TTC549 (cell line): ENCODE measurements around the gene NDST1.
"Not testable (repeated sequence)": the region's sequence is repeated elsewhere in the genome, so short reads cannot be mapped to it uniquely, and the experiment has no call there.

Experiments
- FAIRE-seq: peaks from 2 replicates; lab custom pipeline; 2012; peaks lifted over from hg19 to GRCh38; lab: Jason Lieb, UNC

The NDST1 gene

DNA sequence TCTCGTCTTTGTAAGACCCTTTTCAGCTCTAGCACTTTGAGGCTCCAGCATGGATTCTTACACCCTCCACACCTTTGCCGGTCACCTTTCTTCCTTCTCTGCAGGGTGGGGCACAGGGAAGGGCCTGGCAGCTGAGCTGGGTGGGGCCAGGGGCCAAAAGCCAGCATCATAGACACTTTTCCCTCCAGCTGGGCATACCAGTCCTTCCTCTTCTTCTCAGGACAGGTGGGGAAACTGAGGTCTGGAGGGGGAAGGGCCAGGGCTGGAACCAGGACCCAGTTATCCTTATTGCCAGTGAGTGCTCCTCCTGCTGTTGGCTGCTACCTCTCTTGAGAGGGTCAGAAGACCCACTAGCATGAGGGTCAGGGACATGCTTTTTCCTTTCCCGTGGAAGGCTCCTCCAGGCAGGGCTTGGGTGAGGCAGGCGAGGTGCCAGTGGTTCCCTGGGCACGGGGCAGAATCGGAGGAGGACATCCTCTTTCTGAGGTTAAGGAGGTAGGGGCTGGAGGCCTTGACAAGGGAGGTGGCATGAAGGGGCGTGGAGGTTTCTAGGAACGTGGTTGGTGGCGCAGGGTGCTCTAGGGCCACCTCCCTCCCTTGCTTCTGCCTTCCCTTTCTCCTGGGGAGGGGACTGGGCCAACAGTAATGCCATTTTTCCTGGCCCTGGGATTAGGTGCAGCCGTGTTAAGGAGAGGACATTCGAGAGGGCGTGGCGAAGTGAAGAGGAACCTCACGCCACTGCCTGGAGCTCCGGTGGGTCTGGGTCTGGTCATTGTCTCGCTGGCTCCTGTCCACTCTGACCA is at the start of gene NDST1:
NDST1 (plus strand) TSS at position 658 of the 803 bp plus-strand sequence. CDS start 13,124 bp downstream, outside the sequence.
- FAIRE-seq, result no peak

DNA sequence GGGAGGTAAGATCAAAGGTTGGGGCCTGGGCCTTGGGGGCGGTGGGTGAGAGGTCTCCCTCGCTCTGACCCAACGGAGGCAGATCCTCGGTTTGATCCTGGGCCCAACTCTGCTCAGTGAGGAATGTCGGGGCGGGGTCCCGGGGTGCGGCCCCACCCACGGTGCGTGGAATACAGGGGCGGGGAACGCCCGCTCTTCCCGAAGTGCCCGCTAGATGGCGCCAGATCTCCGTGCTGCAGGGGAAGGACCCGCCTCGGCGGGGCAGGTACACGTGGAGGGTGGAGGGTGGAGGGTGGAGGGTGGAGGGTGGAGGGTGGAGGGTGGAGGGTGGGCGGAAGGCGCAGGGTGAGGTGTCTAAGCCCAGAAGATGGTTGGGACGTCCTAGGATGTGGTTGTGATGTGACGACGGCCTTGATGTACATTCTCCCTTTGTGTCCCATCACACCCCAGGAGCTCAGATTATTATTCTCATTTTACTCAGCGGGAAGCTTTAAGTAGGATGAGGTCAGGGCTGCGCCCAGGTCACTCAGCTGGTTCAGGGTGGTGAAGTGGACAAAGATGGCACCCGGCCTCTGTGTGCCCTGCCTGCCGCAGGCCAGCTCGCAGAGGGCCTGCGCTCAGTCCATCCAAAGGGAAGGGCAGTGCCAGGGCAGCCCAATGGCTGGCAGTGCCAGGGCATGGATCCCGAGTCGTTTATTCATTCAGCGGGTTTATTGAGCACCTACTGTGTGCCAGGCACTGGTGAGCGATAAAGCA is 49.0 kb upstream of the NDST1 start:
- FAIRE-seq, result no peak

DNA sequence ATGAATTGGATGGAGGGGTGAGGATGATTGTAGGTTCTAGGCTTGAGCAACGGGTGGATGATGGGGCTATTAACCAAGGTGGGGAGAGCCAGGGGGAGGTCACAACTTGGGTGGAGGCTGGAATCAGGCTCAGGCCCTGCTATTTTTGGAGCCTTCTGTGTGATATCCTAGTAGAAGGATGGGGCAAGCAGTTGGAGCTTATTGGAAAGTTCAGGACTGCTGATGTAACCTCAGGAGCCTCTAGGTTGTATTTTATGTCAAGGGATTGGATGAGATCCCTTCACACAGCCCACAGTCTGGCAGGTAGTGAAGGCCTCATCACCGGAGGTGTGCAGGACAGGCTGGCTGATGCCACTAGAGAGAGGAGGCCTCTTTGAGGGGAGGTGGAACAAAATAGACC is 47.1 kb upstream of the NDST1 start:
- FAIRE-seq, result no peak

DNA sequence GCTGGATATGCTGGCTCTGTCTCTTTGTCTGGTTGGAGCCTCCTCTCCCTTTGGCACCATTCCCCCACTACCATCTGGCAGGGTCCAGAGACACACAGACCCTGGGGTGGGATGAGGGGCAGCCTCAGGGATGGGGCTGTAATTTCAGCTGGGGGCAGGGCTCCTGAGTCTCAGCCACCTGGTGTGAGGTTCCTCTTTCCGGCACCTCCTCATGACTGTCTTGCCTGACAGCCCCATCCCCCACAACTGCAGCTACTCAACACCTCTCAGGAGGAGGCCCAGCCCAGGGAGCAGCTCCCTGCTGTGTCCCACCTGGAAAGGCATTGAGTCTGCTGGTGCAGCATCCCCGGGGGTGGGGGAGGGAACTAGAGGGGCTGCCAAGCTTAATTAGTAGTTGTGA is 46.7 kb upstream of the NDST1 start:
- FAIRE-seq, result no peak

DNA sequence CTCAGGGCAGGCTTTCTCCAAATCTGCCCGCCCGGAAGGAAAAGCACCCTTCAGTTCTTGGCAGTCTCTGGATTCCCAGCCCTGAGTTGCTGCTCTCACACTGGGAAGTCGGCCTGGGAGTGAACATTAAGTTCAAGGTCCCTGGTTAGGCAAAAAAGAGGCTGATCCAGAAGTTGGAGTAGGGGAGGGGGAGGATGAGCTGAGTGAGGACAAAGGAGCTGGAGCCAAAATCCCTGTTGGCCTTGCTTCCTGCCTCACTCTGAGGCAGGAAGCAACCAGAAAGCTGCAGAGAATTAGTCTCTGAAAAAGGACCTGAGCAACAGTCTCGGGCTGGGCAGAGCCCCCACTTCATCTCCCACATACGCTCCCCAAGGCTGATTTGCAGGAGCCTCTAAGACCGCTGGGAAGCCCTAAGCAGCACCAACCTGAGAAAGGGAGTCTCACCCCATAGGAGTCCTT is 43.3 kb upstream of the NDST1 start:
- no peak for FAIRE-seq

DNA sequence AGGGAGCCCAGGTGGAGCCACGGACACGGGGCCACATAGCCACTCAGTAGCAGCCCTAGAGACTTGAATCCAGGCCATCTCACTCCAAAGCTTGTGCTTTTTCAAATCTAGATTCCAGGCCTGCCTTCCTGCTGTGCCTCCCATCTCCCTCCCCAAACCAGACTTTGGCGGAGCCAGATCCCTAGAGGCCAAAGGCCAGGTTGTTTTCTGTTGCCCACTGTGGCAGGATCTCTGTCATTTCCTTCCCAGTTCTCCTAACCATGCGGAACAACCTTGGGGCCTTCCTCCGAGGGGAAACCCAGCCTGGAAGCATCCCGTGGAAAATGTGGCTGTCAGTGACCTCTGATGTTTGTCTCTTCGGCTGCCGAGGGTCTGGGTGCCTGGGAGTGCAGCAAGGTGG is 42.0 kb upstream of the NDST1 start:
- FAIRE-seq, result no peak

DNA sequence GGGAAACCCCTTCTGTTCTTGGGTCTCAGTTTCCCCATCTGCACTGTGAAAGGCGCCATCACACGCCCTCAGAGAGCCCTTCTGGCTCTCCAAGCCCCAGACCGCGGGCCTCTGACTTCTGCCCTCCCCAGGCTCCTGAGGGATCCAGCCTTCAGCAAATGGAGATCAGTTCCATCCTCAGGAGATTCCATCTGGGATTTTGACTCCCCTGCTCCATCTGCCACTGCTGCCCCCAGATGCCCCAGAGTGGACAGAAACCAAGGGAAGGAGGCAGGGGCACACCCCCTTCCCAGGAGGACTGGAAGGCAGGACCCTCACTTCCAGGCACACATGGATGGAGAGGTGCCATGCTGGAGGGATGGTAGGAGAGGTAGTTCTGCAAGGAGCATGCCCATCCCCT is 39.7 kb upstream of the NDST1 start:
- no peak for FAIRE-seq

DNA sequence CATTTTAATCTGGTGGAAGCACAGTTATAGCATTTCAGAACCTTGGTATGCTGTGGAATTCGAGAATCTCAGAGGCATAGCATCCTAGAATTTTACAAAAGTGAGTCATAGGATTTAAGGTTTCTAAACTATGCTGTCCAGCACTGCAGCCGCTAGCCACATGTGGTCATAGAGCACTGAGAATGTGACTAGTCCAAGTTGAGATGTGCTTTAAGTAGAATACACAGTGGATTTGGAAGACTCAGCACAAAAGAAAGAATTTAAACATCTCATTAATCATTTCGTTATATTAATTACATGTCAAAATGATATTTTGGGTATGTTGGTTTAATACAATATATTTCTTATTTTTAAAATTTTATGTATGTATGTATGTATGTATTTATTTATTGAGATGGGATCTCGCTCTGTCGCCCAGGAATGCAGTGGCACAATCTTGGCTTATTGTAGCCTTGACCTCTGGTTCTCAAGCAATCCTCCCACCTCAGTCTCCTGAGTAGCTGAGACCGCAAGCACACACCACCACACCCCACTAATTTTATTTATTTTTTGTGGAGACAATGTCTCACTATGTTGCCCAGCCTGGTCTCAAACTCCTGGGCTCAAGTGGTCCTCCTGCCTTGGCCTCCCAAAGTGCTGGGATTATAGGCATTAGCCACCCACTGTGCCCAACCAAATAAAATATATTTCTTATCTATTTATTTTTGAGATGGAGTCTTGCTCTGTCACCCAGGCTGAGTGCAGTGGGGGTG is 38.0 kb upstream of the NDST1 start:
- peak; percentile 88 for FAIRE-seq

DNA sequence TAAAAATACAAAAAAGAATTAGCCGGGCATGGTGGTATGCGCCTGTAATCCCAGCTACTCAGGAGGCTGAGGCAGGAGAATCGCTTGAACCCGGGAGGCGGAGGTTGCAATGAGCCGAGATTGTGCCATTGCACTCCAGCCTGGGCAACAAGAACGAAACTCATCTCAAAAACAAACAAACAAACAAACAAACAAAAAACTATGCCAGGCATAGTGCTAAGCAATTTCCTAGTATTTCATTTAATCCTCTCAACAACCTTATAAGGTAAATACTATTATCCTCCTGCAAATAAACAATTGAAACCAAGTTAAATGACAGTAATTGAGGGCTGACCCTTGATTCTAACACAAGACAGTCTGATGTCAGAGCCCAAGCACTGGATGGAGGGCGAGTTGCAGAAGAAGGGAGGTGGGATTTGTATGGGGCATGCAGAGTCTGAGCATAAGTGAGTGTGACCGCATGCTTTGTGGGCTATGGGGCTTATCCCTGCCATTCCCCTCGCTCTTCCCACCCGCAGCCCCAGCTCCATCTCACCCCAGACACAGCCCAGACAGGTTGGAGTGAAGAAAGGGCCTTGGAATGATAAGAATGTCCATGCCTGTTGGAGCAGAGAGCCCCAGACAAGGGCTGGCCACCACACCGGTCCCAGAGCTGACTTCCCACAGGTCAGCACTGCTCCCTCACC is 34.1 kb upstream of the NDST1 start:
- no peak for FAIRE-seq

DNA sequence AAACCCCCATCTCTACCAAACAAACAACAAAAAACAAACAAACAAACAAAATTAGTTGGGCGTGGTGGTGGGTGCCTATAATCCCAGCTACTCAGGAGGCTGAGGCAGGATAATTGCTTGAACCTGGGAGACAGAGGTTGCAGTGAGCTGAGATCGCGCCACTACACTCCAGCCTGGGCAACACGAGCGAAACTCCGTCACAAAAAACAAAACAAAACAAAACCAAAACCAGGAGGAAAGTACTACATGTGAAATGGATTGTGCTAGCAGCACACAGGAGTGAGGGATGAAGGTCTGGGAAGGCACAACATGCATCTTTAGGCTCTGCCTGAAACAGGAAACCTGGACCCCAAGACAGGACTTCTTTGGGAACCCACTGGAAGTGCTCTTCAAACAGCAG is 31.4 kb upstream of the NDST1 start:
- FAIRE-seq, result not testable (repeated sequence)

DNA sequence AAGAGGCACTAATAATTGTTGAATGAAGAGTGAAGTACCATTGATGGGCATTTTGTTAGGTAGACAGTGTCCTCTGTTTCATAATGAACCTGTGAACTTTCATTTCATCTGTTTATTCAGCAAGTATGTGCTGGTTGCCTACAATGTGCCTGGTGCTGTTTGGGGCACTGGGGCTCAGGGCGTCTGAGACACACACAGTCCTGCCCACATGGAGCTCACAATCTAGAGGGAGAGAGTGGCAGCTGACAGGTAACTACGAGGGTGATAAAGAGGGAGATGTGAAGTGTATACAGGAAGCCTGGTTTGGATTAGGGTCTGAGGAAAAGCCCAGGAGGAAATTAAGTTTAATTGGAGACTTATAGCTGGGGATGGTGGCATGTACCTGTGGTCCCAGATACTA is 28.5 kb upstream of the NDST1 start:
- FAIRE-seq, result no peak

DNA sequence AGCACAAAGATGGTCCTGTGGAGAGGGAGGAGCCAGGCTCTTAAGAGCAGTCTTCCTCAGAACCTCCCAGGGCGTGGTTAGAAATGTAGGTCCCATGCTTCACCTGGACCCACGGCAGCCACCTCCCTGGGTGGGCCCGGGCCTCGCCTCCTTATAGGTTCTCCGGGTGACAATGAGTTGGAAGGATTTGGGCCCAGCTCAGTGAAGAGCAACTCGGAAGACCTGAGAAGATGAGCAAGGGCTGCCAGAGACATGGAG is 26.3 kb upstream of the NDST1 start:
- no peak for FAIRE-seq

DNA sequence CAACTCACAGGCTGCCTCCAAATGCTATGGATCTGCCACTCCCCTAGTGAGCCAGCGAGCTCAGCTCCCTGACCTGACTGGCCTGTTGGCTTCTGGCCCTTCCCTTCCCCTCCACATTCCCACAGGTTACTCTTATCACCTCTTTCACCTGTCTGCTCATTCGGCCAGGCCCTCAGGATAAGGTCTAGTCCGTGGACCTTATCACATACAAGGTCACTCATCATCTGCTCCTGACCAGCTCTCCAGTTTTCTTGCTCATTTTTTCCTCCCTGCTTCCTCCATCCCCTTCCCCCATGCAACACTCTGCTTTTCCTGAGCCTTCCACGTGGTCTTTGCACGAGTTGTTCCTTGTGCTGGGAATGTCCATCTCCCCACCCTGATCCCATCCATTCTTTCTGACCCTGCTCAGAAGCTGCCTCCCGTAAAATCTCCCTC is 25.9 kb upstream of the NDST1 start:
- no peak for FAIRE-seq

DNA sequence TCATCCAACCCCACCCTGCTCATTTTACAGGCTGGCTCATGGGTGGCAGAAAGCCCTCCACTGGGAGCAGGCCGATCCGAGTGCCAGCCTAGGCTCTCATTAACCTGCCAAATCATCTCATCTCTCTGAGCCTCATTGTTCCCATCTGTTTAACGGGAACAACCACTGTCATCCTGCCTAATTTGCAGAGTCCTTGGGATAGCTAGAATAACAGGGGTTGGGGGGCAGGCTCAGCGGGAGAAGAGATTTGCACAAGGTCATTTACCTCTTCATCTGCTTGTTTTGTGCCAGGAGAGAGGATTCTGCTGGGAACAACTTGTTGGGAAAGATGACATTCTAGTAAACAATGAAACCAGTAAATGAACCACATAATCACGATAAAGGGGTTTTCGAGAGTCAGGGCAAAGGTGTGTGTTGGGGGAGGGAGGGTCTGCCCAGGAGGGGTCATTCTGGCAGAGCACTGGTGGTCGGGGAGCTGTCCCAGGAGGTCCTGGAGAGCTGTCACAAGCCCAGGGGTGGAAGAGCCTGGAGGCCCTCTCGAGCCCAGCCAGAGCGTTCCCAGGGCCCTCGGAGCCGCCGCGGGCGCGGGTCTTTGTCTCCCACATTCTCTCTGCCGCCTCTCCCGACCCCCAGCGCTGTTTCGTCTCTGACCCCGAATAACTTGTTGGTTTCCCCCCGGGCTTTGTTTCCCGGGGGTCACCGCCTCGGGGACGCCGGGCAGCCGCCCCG is 22.8 kb upstream of the NDST1 start:
- no peak for FAIRE-seq

DNA sequence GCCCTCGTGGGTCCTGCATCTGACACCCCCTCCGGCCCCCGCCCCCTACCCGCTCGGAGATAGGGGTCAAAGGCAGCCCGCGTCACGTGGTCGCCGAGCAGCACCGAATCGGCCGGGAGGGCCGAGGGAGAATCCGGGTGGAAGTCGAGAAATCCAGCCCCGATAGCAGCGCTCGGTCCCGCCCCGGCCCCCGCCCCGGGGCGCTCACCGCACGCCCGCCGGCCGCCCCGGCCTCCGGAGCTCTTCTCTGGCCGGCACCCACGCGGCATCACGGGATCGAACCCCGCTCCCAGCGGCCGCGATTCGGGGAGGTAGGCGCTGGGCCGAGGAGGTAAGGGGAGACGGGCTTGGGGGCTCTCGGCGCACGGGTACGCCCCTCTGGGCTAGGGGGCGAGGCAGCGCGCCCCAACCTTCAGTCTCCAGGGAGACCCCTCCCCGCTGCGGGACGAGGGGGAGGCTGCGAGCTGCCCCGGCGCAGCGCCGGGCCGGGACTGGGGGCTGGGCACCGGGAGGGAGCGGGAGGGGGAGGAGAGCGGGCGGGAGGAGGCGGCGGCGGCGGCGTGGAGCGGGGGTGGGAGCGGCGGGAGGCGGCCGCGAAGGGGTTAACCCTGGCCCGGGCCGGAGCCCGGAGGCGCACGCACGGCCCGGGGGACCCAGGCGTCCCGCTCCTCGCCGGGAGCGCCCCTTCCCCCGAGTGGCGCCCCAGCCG is 22.1 kb upstream of the NDST1 start:
- FAIRE-seq, result no peak

DNA sequence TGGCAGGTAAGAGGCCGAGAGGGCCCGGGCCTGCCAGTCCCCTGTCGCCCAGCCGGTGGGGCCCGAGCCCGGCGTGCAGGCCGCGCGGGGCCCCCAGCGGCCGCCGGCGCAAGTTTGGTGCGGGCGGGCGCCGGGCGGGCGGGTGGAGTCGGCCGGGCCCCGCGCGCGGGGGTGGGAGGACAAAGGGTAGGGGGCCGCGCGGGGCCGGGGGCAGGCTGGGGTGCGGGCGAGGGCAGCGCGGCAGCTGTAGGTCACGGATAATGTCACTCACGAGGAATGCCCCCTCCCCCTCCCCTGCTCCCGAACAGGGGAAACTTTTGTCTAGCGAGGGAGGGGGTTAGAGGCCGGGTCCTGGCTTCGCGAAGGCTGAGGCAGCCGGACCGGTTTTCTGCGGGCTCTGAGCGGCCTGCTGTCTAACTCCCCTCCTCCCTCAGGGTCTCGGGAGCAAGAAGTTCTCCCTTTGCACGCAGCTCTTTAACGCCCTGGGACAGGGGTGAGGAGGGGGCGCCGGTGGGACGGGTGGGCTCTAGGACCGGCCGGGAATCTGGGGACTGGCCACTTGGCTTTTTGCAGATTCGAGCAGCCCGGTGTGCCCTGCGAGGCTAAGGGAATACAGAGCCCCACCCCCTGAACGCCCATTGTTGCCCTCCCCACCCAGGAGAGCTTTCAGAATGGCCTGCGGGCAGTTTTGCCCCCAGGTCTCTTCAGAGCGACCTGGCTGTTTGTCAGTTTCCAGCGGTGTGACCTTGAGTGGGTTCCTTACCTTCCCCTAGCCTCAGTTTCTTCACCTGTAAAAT is 21.3 kb upstream of the NDST1 start:
- FAIRE-seq, result no peak

DNA sequence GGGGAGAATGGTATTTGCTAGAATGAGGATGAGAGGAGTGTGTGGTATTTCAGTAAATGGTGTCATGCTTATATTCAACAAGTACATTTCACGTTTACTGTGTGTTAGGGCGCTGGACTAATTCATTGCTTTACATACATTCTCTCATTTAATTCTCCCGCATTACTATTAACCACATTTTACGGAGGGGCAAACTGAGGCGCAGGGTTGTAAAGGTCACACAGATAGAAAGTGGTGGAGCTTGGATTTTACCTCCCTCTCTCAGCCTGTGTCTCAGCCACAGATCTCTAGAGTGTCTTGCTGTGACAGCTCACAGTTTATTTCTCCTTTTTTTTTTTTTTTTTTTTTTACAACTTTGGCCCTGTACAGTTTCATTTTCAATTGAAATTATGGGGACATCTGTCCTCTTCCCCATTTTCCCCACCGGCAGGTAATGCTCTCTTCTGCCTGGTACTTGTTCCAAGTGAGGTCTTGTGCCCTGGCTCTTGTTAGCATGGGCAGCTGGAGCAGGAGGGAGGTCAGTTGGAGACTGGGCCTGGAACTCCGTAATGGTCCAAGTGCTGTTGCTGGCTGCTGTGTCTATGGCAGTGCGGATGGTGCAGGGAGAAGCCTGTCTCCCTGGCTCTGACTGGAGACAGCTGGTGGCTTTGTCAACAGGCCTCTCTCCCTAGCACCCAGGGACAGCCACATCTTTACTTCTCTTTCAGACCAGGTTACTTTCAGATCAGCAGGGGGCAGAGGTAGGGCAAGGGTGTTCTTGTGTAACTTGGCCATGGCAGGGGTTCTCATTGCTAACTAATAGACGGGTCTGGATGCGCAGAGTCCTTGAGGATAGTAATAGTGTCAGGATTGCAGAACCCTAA is 20.5 kb upstream of the NDST1 start:
- no peak for FAIRE-seq

DNA sequence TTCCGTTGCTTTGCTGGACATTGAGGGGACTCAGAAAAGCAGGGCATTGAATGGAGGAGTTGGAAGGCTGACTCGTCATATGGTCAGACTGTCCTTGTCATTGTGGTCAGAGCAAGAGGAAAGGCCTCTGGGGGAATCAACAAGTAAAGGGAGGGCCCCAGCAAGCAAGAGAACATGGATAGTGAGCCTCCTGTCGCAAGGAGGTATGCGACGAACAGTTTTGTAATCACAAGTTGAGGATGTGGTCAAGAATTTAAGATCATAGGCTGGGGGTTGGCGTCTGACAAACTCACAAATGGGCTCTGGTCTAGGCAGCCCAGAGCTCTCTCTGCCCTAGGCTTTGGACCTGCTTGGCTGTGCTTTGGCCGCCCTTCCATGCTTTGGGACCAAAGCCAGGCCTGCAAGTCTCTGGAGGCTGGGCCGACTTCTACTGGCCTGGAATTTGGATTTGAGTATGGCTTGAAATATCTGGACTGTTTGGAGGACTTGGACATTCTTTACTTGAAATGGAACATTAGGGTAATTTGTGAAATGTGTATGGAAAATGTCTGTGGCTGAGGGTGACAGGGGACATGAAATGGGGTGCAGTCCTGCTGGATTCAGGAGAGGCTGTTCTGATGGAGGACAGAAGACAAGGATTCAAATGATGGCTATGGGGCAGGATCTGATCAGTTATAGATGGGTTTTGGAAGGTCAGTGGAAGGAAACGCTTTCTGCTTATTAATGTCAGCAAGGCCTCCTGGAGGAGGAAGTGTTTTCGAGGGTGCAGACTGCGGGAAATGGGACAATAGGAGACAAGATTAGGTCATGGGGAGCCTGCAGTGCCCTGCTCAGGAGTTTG is 19.2 kb upstream of the NDST1 start:
- FAIRE-seq, result no peak
